Astrocyte (in vitro differentiated cells and primary cell): ENCODE measurements around the gene DNAJC15.

Source experiments
- EZH2 ChIP-seq: IDR thresholded peaks from 2 replicates; pipeline ENCODE4 v1.6.1; 2012; ENCODE audit warnings: mild to moderate bottlenecking, low read length, inconsistent platforms; ENCODE audit not compliant: insufficient read depth
- TF ChIP-seq, protein P1 (sequence below): IDR thresholded peaks from 2 replicates; pipeline ENCODE4 v1.5.1; 2011; ENCODE audit warnings: low read depth, mild to moderate bottlenecking, inconsistent platforms, low read length, moderate library complexity; ENCODE audit not compliant: insufficient read depth

DNA sequence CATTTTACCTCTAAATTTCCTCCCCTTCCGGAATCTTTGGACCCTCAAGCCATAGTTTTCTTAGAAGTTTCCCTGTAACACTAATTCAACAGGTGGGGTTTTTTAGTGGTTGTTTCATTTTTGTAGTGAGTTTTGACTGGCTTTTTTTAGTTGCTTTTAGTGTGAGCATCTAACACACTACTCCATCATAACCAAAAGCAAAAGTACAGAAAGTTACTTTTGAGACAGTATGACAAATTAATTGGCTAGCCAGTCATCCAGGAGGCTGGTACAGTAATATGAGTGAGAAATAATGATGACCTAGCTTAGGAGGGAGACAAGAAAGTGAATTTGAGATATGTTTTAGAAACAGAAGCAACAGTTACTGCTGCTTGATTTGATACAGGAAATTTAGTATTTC lies 71.5 kb downstream of the DNAJC15 start:
- TF ChIP-seq, protein P1, sequence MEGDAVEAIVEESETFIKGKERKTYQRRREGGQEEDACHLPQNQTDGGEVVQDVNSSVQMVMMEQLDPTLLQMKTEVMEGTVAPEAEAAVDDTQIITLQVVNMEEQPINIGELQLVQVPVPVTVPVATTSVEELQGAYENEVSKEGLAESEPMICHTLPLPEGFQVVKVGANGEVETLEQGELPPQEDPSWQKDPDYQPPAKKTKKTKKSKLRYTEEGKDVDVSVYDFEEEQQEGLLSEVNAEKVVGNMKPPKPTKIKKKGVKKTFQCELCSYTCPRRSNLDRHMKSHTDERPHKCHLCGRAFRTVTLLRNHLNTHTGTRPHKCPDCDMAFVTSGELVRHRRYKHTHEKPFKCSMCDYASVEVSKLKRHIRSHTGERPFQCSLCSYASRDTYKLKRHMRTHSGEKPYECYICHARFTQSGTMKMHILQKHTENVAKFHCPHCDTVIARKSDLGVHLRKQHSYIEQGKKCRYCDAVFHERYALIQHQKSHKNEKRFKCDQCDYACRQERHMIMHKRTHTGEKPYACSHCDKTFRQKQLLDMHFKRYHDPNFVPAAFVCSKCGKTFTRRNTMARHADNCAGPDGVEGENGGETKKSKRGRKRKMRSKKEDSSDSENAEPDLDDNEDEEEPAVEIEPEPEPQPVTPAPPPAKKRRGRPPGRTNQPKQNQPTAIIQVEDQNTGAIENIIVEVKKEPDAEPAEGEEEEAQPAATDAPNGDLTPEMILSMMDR = no peak
- no peak for TF ChIP-seq EZH2
